Stimulated activated CD8-positive, alpha-beta memory T cell treated with anti-CD3 and anti-CD28 coated beads, Interleukin-15, amount 100 ng/mL, for 48 hours (primary cell): Measurements from ENCODE around the gene TMSB4X.
"Not testable (repeated sequence)": the region's sequence is repeated elsewhere in the genome, so short reads cannot be mapped to it uniquely, and the experiment has no call there.

Source experiments
- DNase-seq, 2 donors: peaks; one replicate each; pipeline ENCODE4 v3.0.0-alpha.2; 2020; ENCODE audit warnings: low read depth in 2 of 2

TMSB4X gene

DNA sequence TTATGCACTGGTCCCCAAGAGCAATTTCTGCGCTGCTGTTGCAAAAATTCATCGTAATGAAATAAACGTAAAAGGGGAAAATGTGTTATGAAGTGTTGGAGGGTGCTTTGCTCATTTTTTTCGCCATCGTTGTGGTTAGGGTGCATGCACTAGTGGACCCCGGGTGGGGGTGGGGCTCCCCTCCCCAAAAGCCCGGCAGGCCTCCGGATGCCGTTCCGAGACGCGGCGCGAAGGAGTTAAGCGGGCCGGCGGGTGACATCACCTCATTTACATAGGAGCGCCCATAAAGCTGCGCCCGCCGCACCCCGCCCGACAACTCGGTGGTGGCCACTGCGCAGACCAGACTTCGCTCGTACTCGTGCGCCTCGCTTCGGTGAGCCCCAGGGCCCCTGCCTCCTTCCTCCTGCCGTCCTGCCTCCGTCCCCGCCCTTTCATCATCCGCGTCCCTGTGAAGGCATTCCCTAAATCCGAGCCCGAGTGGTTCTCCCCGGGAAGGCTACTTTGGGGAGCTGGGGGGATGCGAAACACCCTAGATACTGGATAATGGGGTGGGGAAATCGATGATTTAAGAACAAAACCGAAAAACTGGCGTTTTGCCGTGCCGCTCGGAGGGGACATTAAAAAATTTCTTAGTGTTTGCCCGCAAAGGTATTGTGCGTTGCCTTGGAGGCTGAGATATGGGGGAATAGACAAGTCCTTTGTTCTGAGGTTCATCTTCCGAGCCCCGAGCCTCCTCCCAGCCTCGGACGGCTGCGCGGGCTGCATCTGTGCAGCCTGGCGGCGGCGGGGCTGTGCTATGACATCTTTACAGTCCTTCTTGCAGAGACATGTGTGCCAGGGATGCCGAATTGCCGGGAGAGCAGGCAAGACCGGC is at the start of gene TMSB4X:
TMSB4X (plus strand) TSS at position 315 of the 874 bp plus-strand sequence.
- DNase-seq: peak; percentile 71 to 73

DNA sequence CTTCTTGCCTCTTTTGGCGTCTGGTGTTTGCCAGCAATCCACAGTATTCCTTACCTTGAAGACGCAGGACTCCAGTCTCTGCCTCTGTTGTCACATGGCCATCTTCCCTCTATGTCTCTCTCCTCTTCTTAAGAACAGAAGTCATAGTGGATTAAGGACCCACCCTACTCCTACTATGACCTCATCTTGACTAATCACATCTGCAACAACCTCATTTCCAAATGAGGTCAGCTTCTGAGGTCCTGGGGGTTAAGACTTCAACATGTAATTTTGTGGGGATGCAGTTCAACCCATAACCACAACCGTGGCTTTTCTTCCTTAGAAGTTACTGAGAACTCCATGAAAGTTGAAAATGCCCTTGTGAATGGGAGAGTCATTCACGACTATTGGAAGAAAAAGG is 45.2 kb upstream of the TMSB4X start:
- no peak for DNase-seq

DNA sequence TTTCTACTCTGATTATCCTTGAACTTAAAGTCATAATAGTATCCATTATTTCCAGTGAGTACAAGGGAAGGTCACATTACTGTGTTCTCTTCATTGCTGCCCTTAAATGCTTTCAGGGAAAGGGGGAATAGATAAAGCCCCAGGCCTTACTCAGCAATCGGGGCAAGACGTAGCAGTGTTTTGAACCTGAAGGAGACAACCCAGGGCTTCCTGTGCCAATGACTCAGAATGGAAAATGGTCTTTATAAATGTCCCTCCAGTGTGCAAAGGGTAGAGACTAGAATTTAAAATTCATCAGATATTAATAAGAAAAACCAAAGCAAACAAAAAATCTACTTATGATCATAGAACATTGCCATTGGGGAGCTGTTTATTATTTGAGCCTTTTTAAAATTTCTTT is 44.8 kb upstream of the TMSB4X start:
- DNase-seq: no peak

DNA sequence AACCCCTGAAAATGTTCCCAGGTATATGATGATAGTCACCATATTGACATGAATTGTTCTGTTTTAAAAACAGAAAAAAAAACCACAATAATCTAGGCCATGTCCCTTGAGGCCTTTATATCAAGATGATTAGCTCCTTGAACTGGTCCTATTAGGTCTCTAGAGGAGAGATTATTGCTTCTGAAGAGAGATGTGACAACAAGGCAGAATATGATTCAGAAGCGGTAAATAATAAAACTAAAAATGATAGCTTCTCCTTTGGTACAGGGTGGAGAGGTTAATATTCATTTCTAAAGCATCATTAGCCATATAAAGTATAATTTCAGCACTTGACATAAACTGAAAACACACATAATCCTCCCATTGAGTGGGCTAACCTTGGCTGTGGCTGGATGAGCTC is 42.7 kb upstream of the TMSB4X start:
- DNase-seq: no peak

DNA sequence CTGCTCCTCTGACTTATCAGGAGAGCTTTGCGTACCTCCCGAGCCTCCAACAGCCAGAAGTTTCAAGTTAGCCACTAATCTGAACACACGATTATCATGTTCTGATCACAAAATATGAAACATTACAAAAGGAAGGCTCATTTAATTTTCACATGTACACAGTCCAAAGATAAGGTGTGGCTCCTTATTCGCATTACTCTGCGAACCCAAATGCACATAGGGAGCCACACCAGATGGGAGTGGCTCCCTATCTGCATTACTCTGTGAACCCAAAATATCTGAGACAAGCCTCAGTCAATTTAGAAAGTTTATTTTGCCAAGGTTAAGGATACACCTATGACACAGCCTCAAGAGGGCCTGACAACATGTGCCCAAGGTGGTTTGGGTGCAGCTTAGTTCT is 40.1 kb upstream of the TMSB4X start:
- DNase-seq: no peak

DNA sequence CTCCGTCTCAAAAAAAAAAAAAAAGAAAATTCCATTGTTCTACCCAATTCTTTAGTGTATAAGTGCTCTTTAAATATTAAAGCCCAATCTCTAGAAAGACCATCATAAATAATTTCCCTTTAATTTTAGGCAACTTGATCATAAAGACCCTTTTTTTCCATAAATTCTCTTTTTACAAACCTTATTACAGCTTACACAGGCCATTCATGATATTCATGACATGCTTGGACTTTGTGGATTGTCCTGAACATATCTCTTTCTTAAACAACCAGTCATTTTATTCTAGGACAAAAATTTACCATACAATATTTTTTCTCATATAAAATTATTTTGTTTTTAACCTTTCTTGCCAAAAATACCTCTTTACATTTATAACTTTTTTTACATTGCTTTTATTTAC is 38.0 kb upstream of the TMSB4X start:
- no peak for DNase-seq

DNA sequence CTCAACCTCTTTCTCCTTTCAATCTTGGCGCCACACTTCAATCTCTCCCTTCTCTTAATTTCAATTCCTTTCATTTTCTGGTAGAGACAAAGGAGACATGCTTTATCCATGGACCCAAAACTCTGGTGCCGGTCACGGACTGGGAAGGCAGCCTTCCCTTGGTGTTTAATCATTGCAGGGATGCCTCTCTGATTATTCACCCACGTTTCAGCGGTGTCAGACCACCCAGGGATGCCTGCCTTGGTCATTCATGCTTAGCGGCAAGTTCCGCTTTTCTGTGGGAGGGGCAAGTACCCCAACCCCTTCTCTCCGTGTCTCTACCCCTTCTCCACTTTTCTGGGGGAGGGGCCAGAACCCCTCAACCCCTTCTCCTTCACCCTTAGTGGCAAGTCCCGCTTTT is 34.4 kb upstream of the TMSB4X start:
- not testable (repeated sequence) for DNase-seq

DNA sequence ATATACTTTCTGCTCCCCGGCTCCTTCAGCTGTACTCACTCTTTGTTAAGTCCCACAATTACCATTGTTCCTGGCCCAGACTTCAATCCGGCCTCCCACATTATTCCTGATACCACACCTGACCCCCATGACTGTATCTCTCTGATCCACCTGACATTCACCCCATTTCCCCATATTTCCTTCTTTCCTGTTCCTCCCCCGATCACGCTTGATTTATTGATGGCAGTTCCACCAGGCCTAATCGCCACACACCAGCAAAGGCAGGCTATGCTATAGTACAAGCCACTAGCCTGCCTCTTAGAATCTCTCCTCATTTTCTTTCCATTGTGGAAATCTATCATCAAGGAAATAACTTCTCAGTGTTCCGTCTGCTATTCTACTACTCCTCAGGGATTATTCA is 31.3 kb upstream of the TMSB4X start:
- not testable (repeated sequence) for DNase-seq

DNA sequence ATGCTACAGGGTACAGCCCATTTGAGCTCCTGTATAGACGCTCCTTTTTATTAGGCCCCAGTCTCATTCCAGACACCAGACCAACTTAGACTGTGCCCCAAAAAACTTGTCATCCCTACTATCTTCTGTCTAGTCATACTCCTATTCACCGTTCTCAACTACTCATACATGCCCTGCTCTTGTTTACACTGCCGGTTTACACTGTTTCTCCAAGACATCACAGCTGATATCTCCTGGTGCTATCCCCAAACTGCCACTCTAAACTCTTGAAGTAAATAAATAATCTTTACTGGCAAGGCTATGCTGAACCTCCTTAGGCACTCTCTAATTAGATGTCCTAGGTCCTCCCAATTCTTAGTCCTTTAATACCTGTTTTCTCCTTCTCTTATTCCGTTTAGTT is 30.5 kb upstream of the TMSB4X start:
- DNase-seq: not testable (repeated sequence)

DNA sequence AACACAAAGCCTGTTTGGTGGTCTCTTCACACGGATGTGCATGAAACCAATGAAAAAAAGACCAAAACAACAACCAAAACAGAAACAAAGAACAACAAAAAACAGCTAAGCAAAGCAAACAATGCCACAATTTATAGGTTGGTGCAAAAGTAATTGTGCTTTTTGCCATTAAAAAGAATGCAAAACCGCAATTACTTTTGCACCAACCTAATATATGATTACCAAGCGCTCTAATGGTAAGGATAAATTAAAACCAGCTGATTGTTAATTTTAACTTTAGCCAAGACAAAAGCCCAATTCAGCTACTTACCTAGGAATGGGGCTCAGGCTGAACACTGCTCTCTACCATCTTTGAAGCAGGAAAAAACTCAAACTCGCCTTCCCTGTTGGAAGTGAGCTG is 29.4 kb upstream of the TMSB4X start:
- DNase-seq: no peak

DNA sequence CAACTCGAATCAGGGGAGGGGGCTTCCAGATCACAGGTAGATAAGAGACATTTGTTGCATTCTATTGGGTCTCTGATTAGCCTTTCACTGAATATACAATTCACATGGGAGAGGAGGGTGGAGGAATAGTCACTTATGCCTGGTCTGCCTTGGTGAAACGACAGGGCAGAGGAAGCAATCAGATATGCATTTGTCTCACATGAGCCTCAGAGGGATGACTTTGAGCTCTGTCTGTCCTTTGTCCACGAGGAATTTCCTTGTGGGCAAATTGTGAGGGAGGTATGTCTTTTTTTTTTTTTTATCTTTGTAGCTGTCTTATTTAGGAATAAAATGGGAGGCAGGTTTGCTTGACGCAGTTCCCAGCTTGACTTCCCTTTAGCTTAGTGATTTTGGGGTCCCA is 28.5 kb upstream of the TMSB4X start:
- DNase-seq: no peak

DNA sequence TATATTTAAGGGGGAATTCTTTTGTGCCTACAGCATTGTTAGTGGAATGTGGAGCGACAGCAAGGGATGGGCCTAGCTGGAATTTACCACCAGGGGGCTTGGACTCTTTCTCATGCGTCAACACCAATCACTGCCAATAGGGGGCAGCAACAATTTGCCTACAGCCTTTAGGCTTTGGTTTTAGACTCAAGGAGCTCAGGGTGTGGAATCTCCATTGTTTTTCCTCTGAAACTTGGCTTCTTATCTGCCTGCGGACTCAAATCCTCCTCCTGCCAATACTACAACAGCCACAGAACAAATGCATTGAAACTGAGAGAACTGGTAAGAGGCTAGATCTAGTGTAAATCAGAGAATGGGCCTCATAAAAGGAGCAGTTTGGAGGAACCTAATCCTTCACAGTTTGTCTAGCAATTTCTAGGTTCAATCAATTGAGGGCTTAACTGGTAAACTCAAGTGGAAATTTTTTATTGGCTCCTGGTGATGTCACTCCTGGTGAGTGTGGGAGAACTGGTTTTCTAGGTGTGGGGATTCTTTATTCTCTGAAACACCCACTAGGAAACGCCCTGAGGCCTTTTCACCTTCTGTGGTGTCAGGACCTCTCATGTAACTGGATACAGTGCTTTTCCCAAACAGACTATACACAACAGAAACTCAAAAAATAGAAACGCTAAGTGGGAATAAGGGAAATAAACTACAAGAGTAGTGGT is 27.9 kb upstream of the TMSB4X start:
- peak; percentile 56 to 61 for DNase-seq

DNA sequence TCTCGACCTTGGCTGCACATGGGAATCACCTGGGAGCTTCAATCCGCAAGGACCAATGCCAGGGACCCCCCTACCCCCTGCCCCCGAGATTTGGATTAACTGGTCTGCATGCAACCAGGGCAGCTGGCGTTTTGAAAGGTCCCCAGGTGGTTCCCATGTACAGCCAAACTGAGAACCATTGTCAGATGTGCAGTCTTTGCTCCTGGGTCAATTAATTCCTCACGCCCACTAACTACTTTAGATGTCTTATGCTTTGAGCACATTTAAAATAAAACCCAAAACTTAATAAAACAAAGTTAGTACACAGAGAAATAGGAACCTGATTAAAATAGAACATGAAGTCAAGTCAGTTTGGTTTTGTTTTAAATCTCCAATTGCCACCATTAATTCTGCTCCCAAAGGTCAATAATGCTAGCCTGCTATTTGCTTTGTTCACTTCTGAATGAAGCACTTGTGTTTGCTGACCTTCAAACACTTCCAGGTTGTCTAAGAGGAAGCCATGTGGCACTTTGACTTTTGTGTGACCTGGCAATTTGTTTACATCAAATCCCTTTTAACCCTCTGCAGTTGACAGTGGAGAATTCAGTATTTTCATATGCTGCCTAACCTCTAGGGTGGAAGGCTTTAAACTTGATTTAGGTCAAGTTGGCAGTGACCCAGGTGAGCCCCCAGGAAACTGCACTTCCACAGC is 27.2 kb upstream of the TMSB4X start:
- DNase-seq: no peak

DNA sequence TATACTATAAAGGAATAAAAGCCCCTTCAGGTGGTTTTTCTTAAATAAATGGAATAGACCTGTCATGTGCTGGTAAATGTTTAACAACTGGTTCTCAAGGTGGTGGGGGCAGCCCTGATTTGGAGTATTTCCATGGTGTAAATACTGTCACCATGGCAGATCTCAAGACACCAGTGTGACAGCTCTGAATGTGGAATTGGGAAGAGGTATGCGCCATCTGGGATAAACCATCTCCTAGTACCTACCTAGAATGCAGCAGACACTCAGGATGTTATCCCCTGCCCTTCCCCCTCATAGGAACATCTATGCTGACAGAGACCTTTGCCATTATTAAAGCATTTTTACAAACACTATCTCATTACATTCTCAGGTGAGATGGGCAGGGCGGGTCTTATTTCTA is 26.4 kb upstream of the TMSB4X start:
- no peak for DNase-seq

DNA sequence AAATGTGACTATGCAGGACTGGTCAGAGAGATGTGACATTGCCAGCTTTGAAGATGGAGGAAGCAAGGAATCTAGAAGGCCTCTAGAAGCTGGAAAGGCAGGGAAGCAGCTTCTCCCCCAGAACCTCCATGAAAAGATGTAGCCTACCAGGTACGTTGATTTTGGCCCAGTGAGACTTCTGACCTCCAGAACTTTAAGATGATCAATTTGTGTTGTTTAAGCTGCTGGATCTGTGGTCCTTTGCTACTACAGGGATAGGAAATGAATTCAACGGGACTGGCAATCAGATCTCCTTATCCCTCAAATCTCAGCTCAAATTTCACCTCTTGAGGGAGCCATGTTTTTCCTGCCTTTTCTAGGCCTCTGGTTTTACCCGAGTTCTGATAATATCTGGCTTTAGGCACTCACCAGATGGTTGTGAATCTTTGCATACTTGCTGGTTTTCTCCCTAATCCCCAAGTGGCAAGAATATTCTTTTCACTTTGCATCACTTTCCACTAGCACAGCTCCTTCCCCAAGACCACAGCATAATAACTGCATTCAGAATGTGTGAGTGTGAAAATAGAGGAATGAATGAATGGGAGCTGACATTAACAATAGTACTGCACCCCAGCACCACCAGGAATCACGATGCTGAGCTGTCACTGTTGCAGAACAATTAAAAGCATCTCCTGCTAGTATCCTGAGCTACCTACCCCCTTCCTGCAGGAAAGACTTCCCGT is 25.5 kb upstream of the TMSB4X start:
- DNase-seq: no peak

DNA sequence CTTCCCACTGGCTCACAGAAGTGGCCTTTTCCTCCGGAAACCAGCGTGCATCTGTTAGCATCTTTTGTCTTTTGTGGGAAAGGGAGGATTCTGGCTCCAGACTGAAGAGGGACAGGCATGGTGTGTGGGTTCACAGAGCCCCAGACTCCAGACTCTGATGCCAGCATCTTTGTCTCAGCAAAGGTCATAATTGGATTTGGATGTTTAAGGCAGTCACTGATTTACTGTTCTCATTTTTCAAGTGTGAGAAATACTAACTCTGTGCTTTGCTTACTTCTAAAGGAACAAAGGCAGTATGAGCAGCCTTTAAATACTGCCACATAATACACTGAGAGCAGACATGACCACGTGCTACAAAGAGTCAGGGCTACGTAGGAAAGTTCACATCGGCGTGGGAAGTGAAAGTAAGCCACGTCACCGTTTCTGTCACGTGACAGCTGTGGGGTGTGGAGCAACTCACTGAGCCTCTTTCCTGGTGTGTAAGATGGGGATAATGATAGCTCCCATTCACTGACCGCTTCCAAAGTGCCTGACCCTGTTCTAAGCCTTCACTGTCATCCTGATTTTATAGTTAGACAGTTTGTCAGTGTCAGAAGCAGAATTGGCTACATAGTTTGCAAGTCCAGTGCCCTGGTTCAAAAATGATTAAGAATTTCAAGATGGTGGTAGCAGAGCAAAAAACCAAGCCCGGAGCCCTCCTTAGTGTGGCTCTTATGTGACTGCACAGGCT is 24.8 kb upstream of the TMSB4X start:
- peak; percentile 79 for DNase-seq

DNA sequence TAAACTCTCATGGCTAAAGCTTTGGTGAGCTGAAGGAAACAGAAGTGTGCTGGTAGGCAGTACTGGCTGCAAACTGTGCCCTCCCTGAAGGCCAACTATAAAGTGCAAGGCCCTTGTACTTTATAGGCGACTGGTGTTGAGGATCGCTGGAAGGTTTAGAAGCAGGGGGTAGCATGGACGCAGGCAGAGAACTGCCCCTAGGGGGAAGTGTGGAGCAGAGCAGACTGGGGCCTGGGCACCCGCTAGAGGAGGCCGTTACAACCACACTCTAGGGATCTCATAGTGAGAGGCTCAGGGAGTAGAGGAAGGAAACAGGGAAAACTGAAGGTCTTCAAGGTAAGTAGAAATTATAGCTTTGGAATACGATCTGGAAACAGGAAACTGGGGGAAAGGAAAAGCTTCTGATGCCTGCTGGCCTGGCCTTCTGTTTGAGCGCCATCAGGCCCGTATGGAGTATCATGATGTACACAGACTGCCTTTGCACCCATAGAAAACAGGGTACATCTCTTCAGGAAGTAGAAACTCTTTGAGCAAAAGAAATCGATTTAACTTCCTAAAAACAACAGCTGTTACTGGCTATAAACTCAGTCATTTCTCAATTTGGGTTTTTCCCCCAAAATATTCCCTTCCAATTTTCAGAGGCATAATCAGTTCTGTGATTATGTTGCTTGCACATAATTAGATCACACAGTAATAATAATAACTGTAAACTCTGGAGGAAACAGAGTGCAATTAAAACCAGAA is 23.9 kb upstream of the TMSB4X start:
- peak; percentile 56 to 67 for DNase-seq

DNA sequence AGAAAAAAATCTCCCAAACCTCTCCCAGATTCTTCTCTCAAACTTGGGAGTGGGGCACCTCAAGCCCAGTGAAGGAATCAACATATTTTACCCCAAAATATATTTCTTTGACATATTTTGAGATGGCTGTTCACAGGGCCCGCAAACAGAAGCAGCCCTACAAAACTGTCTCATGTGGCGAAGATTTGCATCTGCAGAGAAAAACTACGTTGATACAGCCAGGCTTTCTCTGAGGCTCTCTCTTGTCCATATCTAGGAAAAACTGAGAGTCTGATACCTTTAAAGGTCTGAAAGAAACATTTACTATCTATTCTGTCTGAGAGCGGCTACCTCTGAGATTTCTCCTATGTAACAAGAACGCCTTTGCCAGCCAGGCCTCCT is 23.3 kb upstream of the TMSB4X start:
- DNase-seq: no peak

DNA sequence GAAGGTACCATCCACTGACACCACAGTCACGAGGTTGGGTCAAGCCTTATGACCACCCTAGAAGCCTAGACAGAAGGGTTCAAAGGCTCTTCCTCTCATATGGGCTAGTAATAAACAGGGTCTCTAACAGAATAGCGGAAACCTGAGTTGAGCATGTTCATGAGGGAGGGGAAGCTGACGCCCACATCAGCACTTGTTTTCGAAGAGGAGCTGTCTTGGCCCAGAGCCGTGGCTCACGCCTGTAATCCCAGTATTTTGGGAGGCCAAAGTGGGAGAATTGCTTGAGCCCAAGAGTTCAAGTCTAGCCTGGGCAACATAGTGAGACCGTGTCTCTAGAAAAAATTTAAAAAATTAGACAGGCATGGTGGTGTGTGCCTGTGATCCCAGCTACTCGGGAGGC is 21.5 kb upstream of the TMSB4X start:
- no peak for DNase-seq

DNA sequence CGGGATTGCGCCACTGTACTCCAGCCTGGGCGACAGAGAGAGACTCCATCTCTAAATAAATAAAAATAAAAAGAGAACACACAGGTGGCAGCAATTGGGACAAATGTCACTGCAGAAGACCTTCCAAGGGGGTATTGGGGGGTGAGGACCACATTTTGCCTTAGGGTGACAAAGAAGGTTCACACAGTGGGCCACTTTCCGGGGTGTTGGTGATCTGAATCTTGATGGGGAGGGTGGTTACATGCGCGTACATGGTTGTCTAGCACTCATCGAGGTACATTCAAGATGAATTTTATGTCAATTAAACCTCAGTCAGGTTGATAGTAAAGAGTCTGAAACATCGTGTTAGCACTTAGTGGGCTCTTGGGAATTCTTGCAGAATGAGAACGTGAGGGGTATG is 20.5 kb upstream of the TMSB4X start:
- no peak for DNase-seq

DNA sequence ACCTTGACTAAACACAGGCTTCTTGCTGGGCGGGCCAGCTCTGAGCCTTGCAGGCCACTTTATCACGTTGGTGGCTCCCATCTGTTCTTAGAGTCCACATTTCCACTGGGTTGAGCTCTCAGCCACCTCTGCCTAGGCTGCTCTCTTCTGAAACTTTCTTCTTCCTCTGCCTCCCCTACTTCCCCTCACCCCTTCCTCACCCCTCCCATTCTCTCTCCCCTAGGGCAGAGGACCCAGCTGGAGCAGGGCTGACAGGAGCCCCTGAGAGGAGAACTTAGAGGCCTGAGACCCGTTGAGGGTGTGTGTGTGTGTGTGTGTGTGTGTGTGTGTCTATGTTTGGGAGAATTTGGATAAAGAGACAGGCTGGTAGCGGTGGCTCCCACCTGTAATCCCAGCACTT is 19.9 kb upstream of the TMSB4X start:
- no peak for DNase-seq
